Endothelial cell of umbilical vein (primary cell): ENCODE data around the gene RGS10. TPM values are rescaled to one million over a fixed set of nuclear protein-coding genes. Genes with fewer than 3 reads are reported as not detected.

ENCODE experiments used
- BruUV-seq: library from RNA; stranded (reverse); fragments of 400-500 nt; replicated peaks from 2 replicates; lab custom pipeline; 2021; lab: Mats Ljungman, UMichigan
- CTCF ChIA-PET: fragments of 300-600, 350-600 bp; sonication (Branson Sonifier 250); formaldehyde crosslinking; loops from one replicate; lab custom pipeline; 2021; ENCODE audit warnings: antibody characterized with exemption, inconsistent platforms; lab: Charles Lee
- POLR2A ChIA-PET: fragments of 300-600, 350-600 bp; sonication (Branson Sonifier 250); formaldehyde crosslinking; loops from one replicate; lab custom pipeline; 2021; ENCODE audit warnings: antibody characterized with exemption, inconsistent platforms; lab: Charles Lee
- DNase-seq: peaks from one replicate; pipeline ENCODE4 v3.0.0-alpha.2; 2011; ENCODE audit warnings: low read depth, low spot score
- FAIRE-seq: peaks from 2 replicates; lab custom pipeline; 2011; peaks lifted over from hg19 to GRCh38; lab: Jason Lieb, UNC
- H2AFZ ChIP-seq: 2 replicates; pipeline ENCODE4 v1.6.0; 2012; ENCODE audit warnings: low read depth, low read length, control low read depth, inconsistent platforms
- H3K27ac ChIP-seq: 2 replicates; pipeline ENCODE4 v1.5.1; 2011; ENCODE audit warnings: low read depth, mild to moderate bottlenecking, control low read depth, low read length, moderate library complexity; ENCODE audit not compliant: insufficient read depth
- H3K27me3 ChIP-seq, 2 experiments: 2 replicates each; pipeline versions ENCODE4 v1.6.0 to v1.6.1; 2011; ENCODE audit warnings: low read length in 2 of 2, mixed read lengths in 1 of 2; ENCODE audit not compliant: control insufficient read depth in 2 of 2, insufficient read depth in 2 of 2
- H3K36me3 ChIP-seq, 2 experiments: 2 replicates in 1 of 2; 3 replicates in 1 of 2; pipeline ENCODE4 v1.5.1; 2011; ENCODE audit warnings: low read length in 2 of 2, mild to moderate bottlenecking in 1 of 2, moderate library complexity in 1 of 2; ENCODE audit not compliant: control insufficient read depth in 2 of 2, insufficient read depth in 2 of 2; ENCODE audit errors: extremely low read depth in 1 of 2
- H3K4me1 ChIP-seq: 3 replicates; pipeline ENCODE4 v1.5.1; 2011; ENCODE audit warnings: mild to moderate bottlenecking, low read length; ENCODE audit not compliant: control insufficient read depth, insufficient read depth; ENCODE audit errors: extremely low read depth
- H3K4me2 ChIP-seq: 2 replicates; pipeline ENCODE4 v1.6.1; 2011; ENCODE audit warnings: low read length, control low read depth, mixed read lengths; ENCODE audit not compliant: insufficient read depth
- H3K4me3 ChIP-seq, 3 experiments: fragments of 200-600 bp in 1 of 3; sonication (generic), shearing (Covaris generic) in 1 of 3; replicated peaks in 1 of 3; 2 replicates each; pipeline ENCODE4 v1.5.1; 2011 to 2016; ENCODE audit warnings: control low read depth in 3 of 3, low read length in 3 of 3, mild to moderate bottlenecking in 2 of 3, inconsistent platforms in 1 of 3, low read depth in 1 of 3, moderate library complexity in 1 of 3; ENCODE audit not compliant: insufficient read depth in 1 of 3
- H3K79me2 ChIP-seq: 2 replicates; pipeline ENCODE4 v1.6.0; 2012; ENCODE audit warnings: low read length, inconsistent platforms; ENCODE audit not compliant: control insufficient read depth, insufficient read depth
- H3K9ac ChIP-seq: replicated peaks from 2 replicates; pipeline ENCODE3; 2011; ENCODE audit warnings: low read length, control low read depth; ENCODE audit not compliant: insufficient read depth; ENCODE audit errors: extremely low read depth
- H3K9me1 ChIP-seq: replicated peaks from 3 replicates; pipeline ENCODE4 v1.6.0; 2011; ENCODE audit warnings: mild to moderate bottlenecking, low read length; ENCODE audit not compliant: control insufficient read depth, insufficient read depth; ENCODE audit errors: extremely low read depth
- H3K9me3 ChIP-seq: replicated peaks from 2 replicates; pipeline ENCODE4 v1.5.1; 2012; ENCODE audit warnings: low read length, inconsistent platforms; ENCODE audit not compliant: control insufficient read depth, insufficient read depth
- H4K20me1 ChIP-seq: replicated peaks from 2 replicates; pipeline ENCODE3; 2011; ENCODE audit warnings: mild to moderate bottlenecking, low read length; ENCODE audit not compliant: control insufficient read depth, insufficient read depth; ENCODE audit errors: extremely low read depth
- CTCF ChIP-seq, 2 donors: IDR thresholded peaks; 1 replicate in 1 of 2; 2 replicates in 1 of 2; pipeline ENCODE4 v1.5.1; 2011; ENCODE audit warnings: low read length in 2 of 2, mild to moderate bottlenecking in 2 of 2, moderate library complexity in 2 of 2, control low read depth in 1 of 2, inconsistent platforms in 1 of 2, low read depth in 1 of 2; ENCODE audit not compliant: insufficient read depth in 1 of 2; ENCODE audit errors: extremely low read depth in 1 of 2
- EZH2 ChIP-seq: IDR thresholded peaks from 2 replicates; pipeline ENCODE4 v1.6.1; 2012; ENCODE audit warnings: borderline replicate concordance, low read depth, mild to moderate bottlenecking, moderate library complexity, low read length, inconsistent platforms; ENCODE audit not compliant: severe bottlenecking
- FOS ChIP-seq: IDR thresholded peaks from 2 replicates; pipeline ENCODE4 v1.6.1; 2011; ENCODE audit warnings: mild to moderate bottlenecking, low read length, moderate library complexity, borderline replicate concordance; ENCODE audit not compliant: insufficient read depth
- GATA2 ChIP-seq: IDR thresholded peaks from 2 replicates; pipeline ENCODE4 v1.7.0; 2011; ENCODE audit warnings: low read depth, mild to moderate bottlenecking, moderate library complexity, mixed read lengths, low read length; ENCODE audit not compliant: insufficient read length, insufficient read depth
- JUN ChIP-seq: IDR thresholded peaks from 2 replicates; pipeline ENCODE4 v1.6.1; 2011; ENCODE audit warnings: borderline replicate concordance, low read depth; ENCODE audit not compliant: insufficient read length, insufficient read depth
- MAX ChIP-seq: IDR thresholded peaks from 2 replicates; pipeline ENCODE4 v1.6.1; 2011; ENCODE audit not compliant: insufficient read depth, insufficient read length
- MYC ChIP-seq: IDR thresholded peaks from one replicate; pipeline ENCODE4 v1.6.1; 2011; ENCODE audit warnings: mild to moderate bottlenecking, low read depth, low read length
- POLR2A ChIP-seq: IDR thresholded peaks from 2 replicates; pipeline ENCODE4 v1.6.1; 2012; ENCODE audit warnings: low read depth, mild to moderate bottlenecking, control low read depth, low read length
- POLR2AphosphoS5 ChIP-seq: IDR thresholded peaks from 2 replicates; pipeline ENCODE4 v1.6.1; 2012; ENCODE audit warnings: low read depth, mild to moderate bottlenecking, control low read depth, low read length, moderate library complexity; ENCODE audit not compliant: insufficient read depth
- dilution Hi-C: fragments of 300-500 bp; cut with MboI; formaldehyde crosslinking; loops from one replicate; pipeline ENCODE4 v1.15.0; 2019; ENCODE audit warnings: low sequenced_read_pairs; ENCODE audit not compliant: extremely low pct_ligation_motif_present
- intact Hi-C: fragments of 100-400 bp; cut with micrococcal nuclease; formaldehyde crosslinking; loops from one replicate; pipeline ENCODE4 v1.10.0; 2022
- polyA plus RNA-seq, 4 experiments: library from polyadenylated mRNA; depleted of rRNA in 3 of 4; stranded (reverse) in 3 of 4; unstranded in 1 of 4; fragments of >200 nt; gene quantifications; 2 replicates each; pipeline versions ENCODE4 v1.2.1 to v1.2.3, GENCODE V29; 2011 to 2012; ENCODE audit warnings: missing spikeins in 1 of 4
- total RNA-seq: library from RNA; stranded (reverse); gene quantifications from 2 replicates; pipeline ENCODE4 v1.2.3, GENCODE V29; 2021

RGS10 gene
- total and polyA plus RNA-seq, 2 donors (not counting 3 experiments of a cell fraction or from before 2014, with no cell fraction given): 7.8 to 22.4 TPM

GRCh38 chr10:119524720-119525070, 17.8 kb downstream of the RGS10 start:
- no peak for FAIRE-seq
- Histone ChIP-seq H4K20me1 (no peaks in the 10 kb centered on the region), H3K9me1 (no peaks in the 10 kb centered on the region), H3K79me2 (no peaks in the 10 kb centered on the region), H3K9ac (no peak overlapping the region), H2AFZ (no peak overlapping the region), H3K36me3 (no peaks in the 10 kb centered on the region), H3K4me2 (no peak overlapping the region), H3K4me1 (peaks cover 16% of the 10 kb centered on the region), H3K4me3 (no peak overlapping the region), H3K27ac (no peak overlapping the region), H3K9me3 (no peaks in the 10 kb centered on the region), H3K27me3 (no peaks in the 10 kb centered on the region)
- ChIA-PET POLR2A (no interaction called here), CTCF (interaction anchor here (1.2 to 2.4 kb wide), 4 partner anchors 16 to 318 kb away, joined by 4 to 10 read pairs (median 5); partner anchors contain the start of genes GRK5 and RGS10)
- no peak for TF ChIP-seq MAX
- TF ChIP-seq CTCF (IDR thresholded peaks at IDR 0.05; ENCODE audit: extremely low read depth in 1 of 2, insufficient read depth in 1 of 2, low read depth in 1 of 2, low read length in 2 of 2): no peak
- TF ChIP-seq POLR2AphosphoS5: no peak
- TF ChIP-seq MYC: no peak
- no peak for TF ChIP-seq GATA2
- no peak for TF ChIP-seq POLR2A
- no peak for TF ChIP-seq EZH2
- no peak for TF ChIP-seq JUN
- TF ChIP-seq FOS: no peak
- no peak for DNase-seq
- dilution Hi-C loops: no loop called here
- no TSS peak for BruUV-seq
- intact Hi-C loops: no loop called here
